Measurements from ENCODE around the gene ZCCHC18.
"Not testable (repeated sequence)": the region's sequence is repeated elsewhere in the genome, so short reads cannot be mapped to it uniquely, and the experiment has no call there.

ZCCHC18 gene

GRCh38 chrX:104112326-104112951 lies at the start of gene ZCCHC18:
TSS of gene ZCCHC18 (plus strand) at chrX:104112523. CDS start at chrX:104114112, 1,589 bp downstream.
- DNase-seq = no peak

- DNase-seq = not testable (repeated sequence)
Measured at GRCh38 chrX:104062636-104063035, 49.7 kb upstream of the ZCCHC18 start.

- not testable (repeated sequence) for DNase-seq
Measured at GRCh38 chrX:104075778-104076445, 36.4 kb upstream of the ZCCHC18 start, which contains the start of gene TMSB15C. TSS of gene TMSB15C (minus strand) at chrX:104076236.

- not testable (repeated sequence) for DNase-seq
Measured at GRCh38 chrX:104077854-104078253, 34.5 kb upstream of the ZCCHC18 start.

GRCh38 chrX:104084063-104084462 lies 28.3 kb upstream of the ZCCHC18 start:
- no peak for DNase-seq

- no peak for DNase-seq
Measured at GRCh38 chrX:104084534-104085277, 27.6 kb upstream of the ZCCHC18 start.

- DNase-seq = no peak
Measured at GRCh38 chrX:104085477-104085876, 26.8 kb upstream of the ZCCHC18 start.

- no peak for DNase-seq
Measured at GRCh38 chrX:104085919-104086318, 26.4 kb upstream of the ZCCHC18 start.

- no peak for DNase-seq
Measured at GRCh38 chrX:104098151-104098808, 14.0 kb upstream of the ZCCHC18 start.

GRCh38 chrX:104098919-104099318 lies 13.4 kb upstream of the ZCCHC18 start:
- no peak for DNase-seq

GRCh38 chrX:104104676-104105075 lies 7.6 kb upstream of the ZCCHC18 start:
- no peak for DNase-seq

- DNase-seq = no peak
Measured at GRCh38 chrX:104105330-104106262, 6.7 kb upstream of the ZCCHC18 start.

- no peak for DNase-seq
Measured at GRCh38 chrX:104108955-104109354, 3.4 kb upstream of the ZCCHC18 start.

- DNase-seq = not testable (repeated sequence)
Measured at GRCh38 chrX:104110491-104111240, 1.7 kb upstream of the ZCCHC18 start.

- no peak for DNase-seq
Measured at GRCh38 chrX:104113222-104113965, 1.1 kb downstream of the ZCCHC18 start.

GRCh38 chrX:104117759-104118158 lies 5.4 kb downstream of the ZCCHC18 start:
- no peak for DNase-seq

- DNase-seq = no peak
Measured at GRCh38 chrX:104118765-104119164, 6.4 kb downstream of the ZCCHC18 start.

GRCh38 chrX:104122829-104123228 lies 10.5 kb downstream of the ZCCHC18 start:
- peak; percentile 1 for DNase-seq

- no peak for DNase-seq
Measured at GRCh38 chrX:104126856-104127255, 14.5 kb downstream of the ZCCHC18 start.

GRCh38 chrX:104130808-104131207 lies 18.5 kb downstream of the ZCCHC18 start:
- DNase-seq = no peak

All from KG1 (cell line).